Renal cortex interstitium (tissue), 15 donors: ENCODE data around the gene TLE7. TPM values are rescaled to one million over a fixed set of nuclear protein-coding genes. Genes with fewer than 3 reads are reported as not detected.

Experiments used
- DNase-seq, 11 donors: peaks; one replicate each; pipeline ENCODE4 v3.0.0-alpha.2; 2013; ENCODE audit warnings: low read depth in 9 of 11, low spot score in 4 of 11; ENCODE audit errors: extremely low read depth in 1 of 11
- long read RNA-seq, 16 experiments: transcript quantifications; one replicate each; lab custom pipeline, GENCODE V29; 2026
- polyA plus RNA-seq, 3 donors: library from polyadenylated mRNA; unstranded; fragments of 120-200 nt; gene quantifications; one replicate each; pipeline ENCODE4 v1.2.1, GENCODE V29; 2013; ENCODE audit not compliant: insufficient read length in 3 of 3

Gene TLE7
- polyA plus RNA-seq, result not detected
- long read RNA-seq, donor 1, result 0 reads
- long read RNA-seq, donor 2, result 0 reads
- long read RNA-seq, donor 3, result 0 reads
- long read RNA-seq, donor 4, result 0 reads
- long read RNA-seq, donor 5, result 0 reads
- long read RNA-seq, donor 6, result 0 reads
- long read RNA-seq, donor 7, result 0 reads
- long read RNA-seq, donor 8, result 0 reads
- long read RNA-seq, donor 9, result 0 reads
- long read RNA-seq, donor 10, result 0 reads
- long read RNA-seq, donor 11, result 0 reads
- long read RNA-seq, donor 12, result 0 reads
- long read RNA-seq, donor 13, result 0 reads
- long read RNA-seq, donor 14, result 0 reads
- long read RNA-seq, donor 15, result 0 reads
- long read RNA-seq, donor 16, result 0 reads

- DNase-seq, result no peak
Measured at GRCh38 chr16:71442051-71442440, at the start of gene TLE7. TLE7 (minus strand) TSS chr16:71442054; CDS start chr16:71433324, 8,730 bp downstream.

GRCh38 chr16:71491054-71491453 is 49.2 kb upstream of the TLE7 start:
- DNase-seq, result no peak

GRCh38 chr16:71490361-71490760 is 48.5 kb upstream of the TLE7 start:
- no peak for DNase-seq

- DNase-seq, result no peak
Measured at GRCh38 chr16:71489122-71489521, 47.3 kb upstream of the TLE7 start, which contains the start of gene ZNF19. ZNF19 (minus strand) TSS chr16:71489324; CDS start chr16:71482114, 7,210 bp downstream.

- peak; percentile 74 to 91 (median 85) for DNase-seq
Measured at GRCh38 chr16:71484006-71484893, 42.4 kb upstream of the TLE7 start.

- DNase-seq, result no peak
Measured at GRCh38 chr16:71482569-71482968, 40.7 kb upstream of the TLE7 start.

- no peak for DNase-seq
Measured at GRCh38 chr16:71480956-71481355, 39.1 kb upstream of the TLE7 start.

- no peak for DNase-seq
Measured at GRCh38 chr16:71479420-71479819, 37.6 kb upstream of the TLE7 start.

- no peak for DNase-seq
Measured at GRCh38 chr16:71476457-71477124, 34.7 kb upstream of the TLE7 start.

GRCh38 chr16:71474864-71475263 is 33.0 kb upstream of the TLE7 start:
- no peak for DNase-seq

GRCh38 chr16:71473891-71474290 is 32.0 kb upstream of the TLE7 start:
- no peak for DNase-seq

GRCh38 chr16:71472931-71473330 is 31.1 kb upstream of the TLE7 start:
- no peak for DNase-seq

- DNase-seq, result no peak
Measured at GRCh38 chr16:71472051-71472450, 30.2 kb upstream of the TLE7 start.

- peak in 2 of 11 donors; percentile 42 to 48 for DNase-seq
Measured at GRCh38 chr16:71467810-71468209, 26.0 kb upstream of the TLE7 start.

GRCh38 chr16:71464231-71464630 is 22.4 kb upstream of the TLE7 start:
- DNase-seq, result no peak

GRCh38 chr16:71461686-71462648 is 20.1 kb upstream of the TLE7 start, which contains the start of gene ZNF23:
ZNF23 (minus strand) TSS chr16:71462247; CDS start chr16:71456796, 5,451 bp downstream.
- DNase-seq, result peak; percentile 62 to 80 (median 70)

GRCh38 chr16:71460941-71461340 is 19.1 kb upstream of the TLE7 start:
- no peak for DNase-seq

GRCh38 chr16:71460236-71460635 is 18.4 kb upstream of the TLE7 start:
- no peak for DNase-seq
